Stimulated activated effector memory CD8-positive, alpha-beta T cell treated with anti-CD3 and anti-CD28 coated beads, Interleukin-12 subunit alpha, Interleukin-12 subunit beta, amount 100 ng/mL, for 72 hours (primary cell): ENCODE data around the gene ATP10B.
A peak's percentile ranks its signal among the peaks of the same experiment; 100 is the strongest.
"Not testable (repeated sequence)": the region's sequence is repeated elsewhere in the genome, so short reads cannot be mapped to it uniquely, and the experiment has no call there.

Experiments
- ATAC-seq: fragments of 150-1000 bp; cut with Tn5 transposase; 2 replicates; pipeline ENCODE4 v1.10.0; 2021
- DNase-seq, 2 donors: peaks; one replicate each; pipeline ENCODE4 v3.0.0; 2021 to 2022; ENCODE audit warnings: low spot score in 2 of 2
- H3K27ac Mint-ChIP-seq: one replicate; pipeline ENCODE4 v1.8.0; 2022; ENCODE audit warnings: mild to moderate bottlenecking, mixed read lengths
- H3K36me3 Mint-ChIP-seq: one replicate; pipeline ENCODE4 v1.8.0; 2022; ENCODE audit warnings: mild to moderate bottlenecking, mixed read lengths
- H3K4me1 Mint-ChIP-seq: one replicate; pipeline ENCODE4 v1.8.0; 2022; ENCODE audit warnings: mixed read lengths
- H3K4me3 Mint-ChIP-seq: one replicate; pipeline ENCODE4 v1.8.0; 2022; ENCODE audit warnings: mild to moderate bottlenecking, mixed read lengths
- H3K9me3 Mint-ChIP-seq: one replicate; pipeline ENCODE4 v1.8.0; 2022; ENCODE audit warnings: mixed read lengths

Gene ATP10B

GRCh38 chr5:160749026-160749425 lies 103.0 kb downstream of the ATP10B start:
- Mint-ChIP-seq H3K36me3 (no peaks in the 10 kb centered on the region), H3K4me3 (no peak overlapping the region), H3K4me1 (no peaks in the 10 kb centered on the region), H3K27ac (no peak overlapping the region), H3K9me3 (no peaks in the 10 kb centered on the region)
- DNase-seq: no peak
- no peak for ATAC-seq

- Mint-ChIP-seq H3K4me1 (no peaks in the 10 kb centered on the region), H3K9me3 (no peaks in the 10 kb centered on the region)
- ATAC-seq: no peak
These were observed 104.0 kb downstream of the ATP10B start for GRCh38 chr5:160747987-160748386.

DNA sequence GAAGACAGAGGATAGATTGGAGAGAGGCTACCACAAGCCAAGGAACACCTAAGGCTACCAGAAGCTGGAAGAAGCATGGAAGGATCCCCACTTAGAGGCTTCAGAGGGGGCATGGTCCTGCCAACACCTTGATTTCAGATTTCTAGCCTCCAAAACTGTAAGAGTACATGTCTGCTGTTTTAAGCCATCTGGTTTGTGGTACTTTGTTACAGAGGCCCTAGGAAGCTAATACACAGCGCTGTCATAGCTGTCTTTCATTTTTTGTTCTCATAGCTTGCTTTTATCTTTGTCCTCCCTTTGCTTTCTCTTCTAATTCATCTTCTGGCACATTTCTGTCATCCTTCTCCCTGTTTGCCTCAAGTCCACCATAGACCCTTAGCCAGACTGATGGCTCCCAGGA lies 104.5 kb downstream of the ATP10B start:
- Mint-ChIP-seq H3K36me3 (no peaks in the 10 kb centered on the region), H3K27ac (no peak overlapping the region), H3K4me1 (no peaks in the 10 kb centered on the region), H3K9me3 (no peaks in the 10 kb centered on the region), H3K4me3 (no peak overlapping the region)
- ATAC-seq: no peak
- no peak for DNase-seq

More at GRCh38 chr5:160747987-160748386, 104.0 kb downstream of the ATP10B start:
- no peak for DNase-seq
- no peak overlapping the region for H3K27ac Mint-ChIP-seq
- H3K4me3 Mint-ChIP-seq: no peak overlapping the region
- no peaks in the 10 kb centered on the region for H3K36me3 Mint-ChIP-seq

DNA sequence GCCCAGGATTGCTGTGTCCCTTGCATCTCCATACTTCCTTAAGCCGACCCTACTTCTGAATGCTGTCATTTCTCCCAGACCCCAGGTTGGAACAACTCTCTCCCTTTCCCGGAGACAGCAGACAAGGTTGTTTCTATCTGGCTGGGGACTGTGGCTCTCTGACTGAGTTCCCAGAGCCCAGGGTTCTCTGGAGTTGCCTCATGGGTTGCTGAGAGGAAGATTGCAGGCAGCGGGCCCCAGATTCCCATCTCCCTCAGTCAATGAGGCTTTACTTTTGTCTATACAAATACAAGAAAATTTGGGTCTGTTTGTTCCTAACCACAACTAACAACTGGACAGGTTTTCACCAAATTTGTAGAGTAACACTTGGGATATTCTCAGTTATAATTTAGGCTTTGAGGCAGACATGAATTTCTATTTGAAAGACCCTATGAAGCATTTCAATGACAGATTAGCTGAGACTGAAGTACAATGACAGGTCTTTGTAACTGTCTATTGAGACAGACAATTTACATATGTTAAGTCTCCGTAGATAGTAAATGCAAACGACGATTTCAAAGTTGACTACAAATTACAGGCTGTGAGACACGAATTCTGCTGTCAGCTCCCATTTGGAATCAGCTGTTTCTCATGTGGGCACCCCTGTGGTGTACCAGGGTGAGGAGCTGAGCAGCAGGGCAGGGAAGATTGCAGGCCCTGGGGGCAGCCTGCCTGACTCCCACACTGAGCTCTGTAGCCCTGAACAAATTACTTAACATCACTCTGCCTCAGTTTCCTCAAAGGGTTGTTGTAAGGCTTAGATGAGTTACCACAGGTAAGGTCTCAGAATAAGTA lies 107.5 kb downstream of the ATP10B start:
- Mint-ChIP-seq H3K9me3 (no peaks in the 10 kb centered on the region), H3K4me1 (no peaks in the 10 kb centered on the region), H3K36me3 (no peaks in the 10 kb centered on the region), H3K4me3 (no peak overlapping the region), H3K27ac (no peak overlapping the region)
- no peak for ATAC-seq
- no peak for DNase-seq

DNA sequence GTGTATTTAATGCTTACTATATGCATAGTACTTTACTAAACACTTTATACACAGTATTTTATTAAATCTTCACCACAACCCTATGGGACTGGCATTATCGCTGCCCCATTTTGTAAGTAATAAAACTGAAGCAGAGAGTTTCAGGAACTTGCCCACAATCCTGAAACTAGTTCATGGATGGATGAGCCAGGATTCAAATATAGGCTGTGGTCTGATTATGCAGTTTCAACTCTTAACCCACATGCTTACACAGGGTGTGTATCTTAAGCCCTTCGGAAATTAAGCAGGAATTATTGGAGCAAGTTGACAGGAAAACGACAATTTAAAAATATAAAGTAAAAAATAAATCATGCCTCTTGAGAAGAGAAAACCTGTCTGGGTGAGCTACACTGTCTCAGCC lies 109.0 kb downstream of the ATP10B start:
- no peak for ATAC-seq
- Mint-ChIP-seq H3K9me3 (no peaks in the 10 kb centered on the region), H3K4me3 (no peak overlapping the region), H3K4me1 (no peaks in the 10 kb centered on the region), H3K36me3 (no peaks in the 10 kb centered on the region), H3K27ac (no peak overlapping the region)
- DNase-seq: no peak

GRCh38 chr5:160742446-160742845 lies 109.6 kb downstream of the ATP10B start:
- ATAC-seq (no peak), DNase-seq (no peak)
- no peaks in the 10 kb centered on the region for H3K9me3 Mint-ChIP-seq
- H3K36me3 Mint-ChIP-seq: no peaks in the 10 kb centered on the region
- no peaks in the 10 kb centered on the region for H3K4me1 Mint-ChIP-seq
- H3K27ac Mint-ChIP-seq: no peak overlapping the region
- no peak overlapping the region for H3K4me3 Mint-ChIP-seq

DNA sequence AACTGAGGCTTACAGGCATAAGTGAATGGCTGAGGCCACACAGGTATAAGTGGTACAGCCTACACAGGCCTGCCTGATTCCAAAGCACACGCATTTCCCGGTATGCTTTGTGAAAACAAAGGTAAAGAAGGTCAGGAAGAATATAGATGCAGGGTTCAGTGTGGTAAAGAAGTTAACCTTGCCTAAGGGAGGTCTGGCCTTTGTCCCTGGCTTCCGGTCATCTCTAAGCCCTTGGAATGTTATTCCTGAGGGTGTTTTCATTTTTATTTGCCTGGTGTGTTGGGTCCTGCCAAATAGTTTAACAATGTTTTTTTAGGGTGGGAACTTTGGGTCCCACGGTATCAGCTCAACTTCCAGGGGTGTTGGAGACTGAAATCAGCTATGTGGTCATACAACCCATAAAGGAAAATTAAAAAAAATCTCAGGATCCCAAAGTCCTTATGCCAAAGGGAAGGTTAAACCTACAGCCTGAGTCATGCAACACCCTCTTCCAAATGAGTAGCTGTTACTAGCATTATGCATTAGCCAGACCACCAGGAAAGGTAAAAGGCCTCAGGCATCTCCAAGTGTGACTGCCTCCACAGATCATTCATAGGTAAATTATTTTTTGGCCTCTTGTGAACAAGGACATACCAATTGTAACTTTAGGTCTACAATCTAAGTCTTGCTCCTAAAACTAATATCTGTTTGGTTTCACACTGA lies 124.6 kb downstream of the ATP10B start:
- Mint-ChIP-seq H3K4me1 (no peaks in the 10 kb centered on the region), H3K9me3 (no peaks in the 10 kb centered on the region), H3K4me3 (no peak overlapping the region), H3K36me3 (no peaks in the 10 kb centered on the region), H3K27ac (no peak overlapping the region)
- ATAC-seq (no peak), DNase-seq (no peak)

DNA sequence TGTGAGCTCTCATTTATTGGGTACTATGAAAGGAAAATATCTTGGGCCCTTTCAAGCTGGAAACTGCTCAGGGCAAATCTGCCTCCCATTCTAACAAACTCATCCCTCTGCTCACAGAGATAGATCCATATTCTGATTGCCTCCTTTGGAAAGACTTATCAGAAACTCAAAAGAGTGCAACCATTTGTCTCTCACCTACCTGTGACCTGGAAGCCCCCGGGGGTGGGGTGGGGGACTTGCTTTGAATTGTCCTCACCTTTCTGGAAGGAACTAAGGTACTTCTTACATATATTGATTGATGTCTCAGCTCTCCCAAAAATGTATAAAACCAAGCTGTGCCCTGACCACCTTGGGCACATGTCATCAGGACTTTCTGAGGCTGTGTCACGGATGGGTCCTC lies 125.3 kb downstream of the ATP10B start:
- Mint-ChIP-seq H3K4me3 (no peak overlapping the region), H3K4me1 (no peaks in the 10 kb centered on the region), H3K9me3 (no peaks in the 10 kb centered on the region), H3K27ac (no peak overlapping the region), H3K36me3 (no peaks in the 10 kb centered on the region)
- DNase-seq (no peak), ATAC-seq (no peak)

- no peak for DNase-seq
- Mint-ChIP-seq H3K9me3 (no peaks in the 10 kb centered on the region), H3K4me3 (no peak overlapping the region), H3K4me1 (no peaks in the 10 kb centered on the region), H3K27ac (no peak overlapping the region), H3K36me3 (no peaks in the 10 kb centered on the region)
- ATAC-seq: no peak
These were observed 131.2 kb downstream of the ATP10B start for GRCh38 chr5:160720822-160721221.

DNA sequence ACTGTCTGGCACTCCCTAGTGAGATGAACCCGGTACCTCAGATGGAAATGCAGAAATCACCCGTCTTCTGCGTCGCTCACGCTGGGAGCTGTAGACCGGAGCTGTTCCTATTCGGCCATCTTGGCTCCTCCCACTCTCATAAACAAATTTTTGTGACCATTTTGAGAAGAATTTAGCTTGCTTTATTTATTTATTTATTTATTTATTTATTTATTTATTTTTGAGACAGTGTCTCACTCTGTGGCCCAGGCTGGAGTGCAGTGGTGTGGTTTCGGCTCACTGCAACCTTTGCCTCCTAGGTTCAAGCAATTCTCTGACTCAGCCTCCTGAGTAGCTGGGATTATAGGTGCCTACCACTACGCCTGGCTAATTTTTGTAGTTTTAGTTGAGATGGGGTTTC lies 136.5 kb downstream of the ATP10B start:
- not testable (repeated sequence) for ATAC-seq, DNase-seq, H3K36me3 Mint-ChIP-seq, H3K4me3 Mint-ChIP-seq, H3K9me3 Mint-ChIP-seq, H3K4me1 Mint-ChIP-seq, H3K27ac Mint-ChIP-seq

GRCh38 chr5:160703547-160704189 lies 148.3 kb downstream of the ATP10B start:
- no peaks in the 10 kb centered on the region for H3K4me1 Mint-ChIP-seq
- no peaks in the 10 kb centered on the region for H3K36me3 Mint-ChIP-seq
- no peak overlapping the region for H3K4me3 Mint-ChIP-seq
- no peak overlapping the region for H3K27ac Mint-ChIP-seq
- H3K9me3 Mint-ChIP-seq: peaks cover 3% of the 10 kb centered on the region
- ATAC-seq (no peak), DNase-seq (no peak)

DNA sequence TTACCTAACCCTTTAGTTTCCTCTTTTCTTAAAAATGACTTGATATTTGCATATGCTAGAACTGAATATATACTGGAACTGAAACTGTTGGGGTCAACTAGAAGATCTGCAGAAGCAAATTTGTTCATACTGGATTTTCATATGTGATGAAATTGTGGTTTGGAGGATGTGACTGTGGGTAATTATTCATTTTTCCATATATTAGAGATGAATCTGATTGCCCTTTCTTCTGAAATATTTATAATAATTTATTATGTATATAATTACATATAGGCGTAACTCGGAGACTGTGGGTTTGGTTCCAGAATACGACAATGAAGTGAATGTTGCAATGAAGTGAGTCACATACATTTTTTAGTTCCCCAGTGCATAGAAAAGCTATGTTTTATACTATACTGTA lies 149.1 kb downstream of the ATP10B start:
- Mint-ChIP-seq H3K4me1 (no peaks in the 10 kb centered on the region), H3K4me3 (no peak overlapping the region), H3K9me3 (peaks cover 3% of the 10 kb centered on the region), H3K27ac (no peak overlapping the region), H3K36me3 (no peaks in the 10 kb centered on the region)
- ATAC-seq (no peak), DNase-seq (no peak)

DNA sequence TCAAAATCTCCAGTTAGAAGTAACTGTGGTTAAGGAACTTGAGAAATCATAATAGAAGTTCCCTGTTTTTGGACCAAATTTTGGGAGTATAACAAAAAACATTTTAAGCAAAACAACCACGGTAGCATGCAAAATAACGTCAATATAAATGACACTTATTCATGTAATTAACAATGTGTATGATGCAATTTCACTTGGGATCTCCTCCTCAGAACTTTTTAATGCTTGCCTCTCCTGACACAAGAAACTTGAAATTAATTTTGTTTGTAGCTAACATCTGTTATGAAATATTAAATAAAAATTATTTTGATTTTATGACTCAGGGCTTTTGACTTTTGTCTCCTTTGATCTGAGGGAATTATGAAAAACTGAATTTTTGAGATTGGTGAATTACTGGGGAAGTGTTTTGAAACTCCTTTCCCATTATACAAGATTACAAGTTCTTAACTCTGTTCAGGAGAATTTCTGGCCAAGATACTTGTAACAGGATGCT lies 149.7 kb downstream of the ATP10B start:
- ATAC-seq (no peak), DNase-seq (no peak)
- no peaks in the 10 kb centered on the region for H3K4me1 Mint-ChIP-seq
- H3K9me3 Mint-ChIP-seq: no peaks in the 10 kb centered on the region
- no peaks in the 10 kb centered on the region for H3K36me3 Mint-ChIP-seq
- no peak overlapping the region for H3K4me3 Mint-ChIP-seq
- no peak overlapping the region for H3K27ac Mint-ChIP-seq

DNA sequence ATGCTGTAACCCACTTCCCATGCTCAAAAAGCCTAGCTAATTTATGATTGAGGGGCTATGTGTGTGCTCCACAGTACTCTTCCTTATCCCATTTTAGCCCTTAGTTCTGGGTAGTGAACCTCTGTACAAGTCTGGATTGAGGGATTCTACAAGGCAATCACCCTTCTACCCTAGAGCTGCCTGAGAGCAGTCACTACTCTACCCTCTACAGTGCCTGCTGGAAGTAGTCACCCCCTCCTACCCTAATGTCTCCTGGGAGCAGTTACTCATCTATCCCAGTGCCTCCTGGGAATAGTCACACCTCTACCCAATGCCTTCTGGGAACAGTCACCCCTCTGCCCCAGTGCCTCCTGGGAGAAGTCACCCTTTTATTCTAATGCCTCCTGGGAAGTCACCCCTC lies 150.6 kb downstream of the ATP10B start:
- ATAC-seq (peak; percentile 55), DNase-seq (no peak)
- H3K4me1 Mint-ChIP-seq: no peaks in the 10 kb centered on the region
- H3K36me3 Mint-ChIP-seq: no peaks in the 10 kb centered on the region
- H3K27ac Mint-ChIP-seq: no peak overlapping the region
- no peaks in the 10 kb centered on the region for H3K9me3 Mint-ChIP-seq
- no peak overlapping the region for H3K4me3 Mint-ChIP-seq

DNA sequence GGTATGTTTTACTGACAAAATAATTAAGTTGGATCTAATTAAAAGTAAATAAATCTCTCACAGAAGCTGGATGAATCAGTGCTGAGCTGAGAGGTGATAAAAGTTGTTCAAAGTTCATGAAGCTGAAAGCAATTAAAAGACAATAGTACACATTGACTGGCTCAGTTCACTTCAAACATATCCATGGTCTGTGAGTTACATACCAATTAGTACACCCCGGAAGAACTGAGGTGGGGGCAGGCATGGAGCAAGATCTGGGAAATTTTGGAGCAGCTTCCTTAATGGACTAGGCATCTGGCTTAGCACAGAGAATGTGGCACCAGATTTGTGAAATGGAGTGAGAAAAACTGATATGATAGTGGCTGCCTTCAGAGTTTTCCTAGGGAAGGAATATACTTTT lies 152.7 kb downstream of the ATP10B start:
- ATAC-seq: no peak
- Mint-ChIP-seq H3K4me1 (no peaks in the 10 kb centered on the region), H3K9me3 (no peaks in the 10 kb centered on the region), H3K36me3 (no peaks in the 10 kb centered on the region), H3K4me3 (no peak overlapping the region), H3K27ac (no peak overlapping the region)
- no peak for DNase-seq

- ATAC-seq: no peak
- no peaks in the 10 kb centered on the region for H3K4me1 Mint-ChIP-seq
These were observed 154.7 kb downstream of the ATP10B start for GRCh38 chr5:160697281-160697680.

More at GRCh38 chr5:160697281-160697680, 154.7 kb downstream of the ATP10B start:
- no peak for DNase-seq
- Mint-ChIP-seq H3K9me3 (no peaks in the 10 kb centered on the region), H3K36me3 (no peaks in the 10 kb centered on the region), H3K4me3 (no peak overlapping the region), H3K27ac (no peak overlapping the region)
